D721Med (cell line): ENCODE data around the gene VAC14.
A peak's percentile ranks its signal among the peaks of the same experiment; 100 is the strongest.

Experiments used
- DNase-seq: peaks from one replicate; pipeline ENCODE4 v3.0.0; 2011; ENCODE audit warnings: low spot score; ENCODE audit not compliant: insufficient read length
- FAIRE-seq: peaks from 2 replicates; lab custom pipeline; 2011; peaks lifted over from hg19 to GRCh38; lab: Jason Lieb, UNC
- TF ChIP-seq, protein P1 (sequence below): IDR thresholded peaks from 2 replicates; pipeline ENCODE4 v1.5.1; 2012; ENCODE audit warnings: mild to moderate bottlenecking, control low read depth; ENCODE audit not compliant: insufficient read depth; ENCODE audit errors: missing control alignments

The VAC14 gene

DNA sequence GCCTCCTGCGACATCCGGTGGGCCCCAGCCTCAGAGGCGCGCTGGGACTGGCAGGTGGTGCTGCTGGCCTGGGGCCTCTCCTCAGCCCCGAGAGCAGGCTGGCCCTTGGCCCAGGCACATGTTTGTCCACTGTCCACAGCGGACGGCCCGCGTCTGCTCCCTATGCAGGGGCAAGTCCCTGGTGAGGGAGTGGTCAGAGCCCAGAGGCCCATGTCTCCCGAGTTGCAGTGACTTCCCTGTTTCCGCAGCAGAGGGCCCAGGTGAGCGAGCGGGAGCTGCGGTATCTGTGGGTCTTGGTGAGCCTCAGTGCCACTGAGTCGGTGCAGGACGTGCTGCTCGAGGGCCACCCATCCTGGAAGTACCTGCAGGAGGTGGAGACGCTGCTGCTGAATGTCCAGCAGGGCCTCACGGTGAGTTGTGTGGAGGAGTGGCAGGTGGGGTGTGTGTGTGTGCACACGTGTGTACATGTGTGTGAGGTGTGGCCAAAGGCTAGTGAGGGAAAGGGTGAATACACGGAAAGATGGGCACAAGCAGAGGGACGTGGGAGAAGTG, 144.2 kb downstream of the VAC14 start:
- FAIRE-seq (no peak), DNase-seq (no peak)
- TF ChIP-seq, protein P1, sequence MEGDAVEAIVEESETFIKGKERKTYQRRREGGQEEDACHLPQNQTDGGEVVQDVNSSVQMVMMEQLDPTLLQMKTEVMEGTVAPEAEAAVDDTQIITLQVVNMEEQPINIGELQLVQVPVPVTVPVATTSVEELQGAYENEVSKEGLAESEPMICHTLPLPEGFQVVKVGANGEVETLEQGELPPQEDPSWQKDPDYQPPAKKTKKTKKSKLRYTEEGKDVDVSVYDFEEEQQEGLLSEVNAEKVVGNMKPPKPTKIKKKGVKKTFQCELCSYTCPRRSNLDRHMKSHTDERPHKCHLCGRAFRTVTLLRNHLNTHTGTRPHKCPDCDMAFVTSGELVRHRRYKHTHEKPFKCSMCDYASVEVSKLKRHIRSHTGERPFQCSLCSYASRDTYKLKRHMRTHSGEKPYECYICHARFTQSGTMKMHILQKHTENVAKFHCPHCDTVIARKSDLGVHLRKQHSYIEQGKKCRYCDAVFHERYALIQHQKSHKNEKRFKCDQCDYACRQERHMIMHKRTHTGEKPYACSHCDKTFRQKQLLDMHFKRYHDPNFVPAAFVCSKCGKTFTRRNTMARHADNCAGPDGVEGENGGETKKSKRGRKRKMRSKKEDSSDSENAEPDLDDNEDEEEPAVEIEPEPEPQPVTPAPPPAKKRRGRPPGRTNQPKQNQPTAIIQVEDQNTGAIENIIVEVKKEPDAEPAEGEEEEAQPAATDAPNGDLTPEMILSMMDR = no peak

DNA sequence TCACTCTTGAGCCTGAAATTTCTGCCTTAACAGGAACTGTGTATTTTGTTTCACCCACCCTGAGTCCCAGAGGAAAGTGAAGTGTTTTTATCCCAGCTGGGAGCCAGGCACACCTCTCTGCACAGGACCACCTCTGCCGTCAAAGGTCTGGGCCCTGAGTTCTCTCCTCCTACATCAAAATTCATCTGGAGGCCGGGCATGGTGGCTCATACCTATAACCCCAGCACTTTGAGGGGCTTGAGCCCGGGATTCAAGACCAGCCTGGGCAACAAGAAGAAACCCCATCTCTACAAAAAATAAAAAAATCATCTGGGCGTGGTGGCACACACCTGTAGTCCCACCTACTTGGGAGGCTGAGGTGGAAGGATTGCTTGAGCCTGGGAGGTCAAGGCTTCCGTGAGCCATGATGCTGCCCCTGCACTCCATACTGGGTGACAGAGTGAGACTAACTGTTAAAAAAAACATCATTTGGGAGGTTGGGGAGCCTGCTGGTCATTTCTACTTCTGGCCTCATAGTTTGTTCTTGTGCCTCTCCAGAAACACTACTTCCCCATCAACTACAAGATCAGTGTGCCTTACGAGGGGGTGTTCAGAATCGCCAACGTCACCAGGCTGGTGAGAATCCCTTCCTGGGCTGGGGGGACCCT, 144.8 kb downstream of the VAC14 start:
- TF ChIP-seq, protein P1 = no peak
- no peak for FAIRE-seq
- no peak for DNase-seq

GRCh38 chr16:70653809-70654771, 146.9 kb downstream of the VAC14 start:
- FAIRE-seq (peak; percentile 11), DNase-seq (no peak)

GRCh38 chr16:70653406-70653805, 147.6 kb downstream of the VAC14 start:
- FAIRE-seq = no peak
- no peak for DNase-seq
- TF ChIP-seq, protein P1 = no peak

More at GRCh38 chr16:70653809-70654771, 146.9 kb downstream of the VAC14 start:
- TF ChIP-seq, protein P1 = peak; percentile 95

DNA sequence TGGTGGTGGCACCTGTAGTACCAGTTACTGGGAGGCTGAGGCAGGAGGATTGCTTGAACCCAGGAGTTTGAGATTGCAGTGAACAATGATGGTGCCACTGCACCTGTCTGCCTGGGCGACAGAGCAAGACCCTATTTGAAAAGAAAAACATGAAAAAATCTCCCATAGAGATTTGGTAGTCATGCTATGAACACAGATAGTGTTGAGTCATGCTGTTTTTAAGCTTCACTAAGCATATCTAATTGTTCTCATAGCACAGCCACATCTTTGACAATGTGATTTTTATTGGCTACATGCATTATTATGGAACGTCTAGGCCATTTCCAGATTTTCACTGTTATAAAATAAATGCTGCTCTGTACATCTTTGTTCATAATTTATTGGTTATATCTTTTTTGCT, 148.6 kb downstream of the VAC14 start:
- DNase-seq = no peak
- FAIRE-seq = no peak
- TF ChIP-seq, protein P1 = no peak

- FAIRE-seq = no peak
- TF ChIP-seq, protein P1 = no peak
These were observed 149.4 kb downstream of the VAC14 start for GRCh38 chr16:70651524-70651923.

More at GRCh38 chr16:70651524-70651923, 149.4 kb downstream of the VAC14 start:
- no peak for DNase-seq
